ENCODE results near the gene WTAP.

WTAP gene

GRCh38 chr6:159682295-159682694 lies 45.0 kb upstream of the WTAP start:
- DNase-seq (ENCODE audit: low read depth), result no peak
- no peak for TF ChIP-seq CTCF (IDR thresholded peaks at IDR 0.05; ENCODE audit: low read length, missing control alignments)
- no peak overlapping the region for H3K4me3 ChIP-seq (replicated peaks; ENCODE audit: low read depth, low read length)

- TF ChIP-seq CTCF (IDR thresholded peaks at IDR 0.05; ENCODE audit: low read length, missing control alignments), result no peak
- no peak overlapping the region for H3K4me3 ChIP-seq (replicated peaks; ENCODE audit: low read depth, low read length)
- no peak for DNase-seq (ENCODE audit: low read depth)
Measured at GRCh38 chr6:159682810-159683209, 44.5 kb upstream of the WTAP start.

GRCh38 chr6:159684013-159684304 lies 43.3 kb upstream of the WTAP start:
- no peak for DNase-seq (ENCODE audit: low read depth)
- TF ChIP-seq CTCF (IDR thresholded peaks at IDR 0.05; ENCODE audit: low read length, missing control alignments), result no peak
- no peak overlapping the region for H3K4me3 ChIP-seq (replicated peaks; ENCODE audit: low read depth, low read length)

- no peak for DNase-seq (ENCODE audit: low read depth)
- H3K4me3 ChIP-seq (replicated peaks; ENCODE audit: low read depth, low read length), result peak overlapping the region; percentile 7
- TF ChIP-seq CTCF (IDR thresholded peaks at IDR 0.05; ENCODE audit: low read length, missing control alignments), result no peak
Measured at GRCh38 chr6:159686040-159686439, 41.3 kb upstream of the WTAP start.

GRCh38 chr6:159686703-159687102 lies 40.6 kb upstream of the WTAP start:
- TF ChIP-seq CTCF (IDR thresholded peaks at IDR 0.05; ENCODE audit: low read length, missing control alignments), result no peak
- H3K4me3 ChIP-seq (replicated peaks; ENCODE audit: low read depth, low read length), result peak overlapping the region; percentile 32
- DNase-seq (ENCODE audit: low read depth), result no peak

GRCh38 chr6:159687341-159687740 lies 40.0 kb upstream of the WTAP start:
- DNase-seq (ENCODE audit: low read depth), result no peak
- no peak for TF ChIP-seq CTCF (IDR thresholded peaks at IDR 0.05; ENCODE audit: low read length, missing control alignments)
- H3K4me3 ChIP-seq (replicated peaks; ENCODE audit: low read depth, low read length), result peak overlapping the region; percentile 32

- peak overlapping the region; percentile 83 for H3K4me3 ChIP-seq (replicated peaks; ENCODE audit: low read depth, low read length)
- TF ChIP-seq CTCF (IDR thresholded peaks at IDR 0.05; ENCODE audit: low read length, missing control alignments), result no peak
- DNase-seq (ENCODE audit: low read depth), result no peak
Measured at GRCh38 chr6:159688266-159688905, 38.9 kb upstream of the WTAP start.
